Sciatic nerve (tissue), 2 donors: ENCODE results near the gene TAS2R10. TPM values are rescaled to one million over a fixed set of nuclear protein-coding genes. Genes with fewer than 3 reads are reported as not detected.

ENCODE experiments used
- ATAC-seq: fragments of 200-7000 bp; cut with Tn5 transposase; one replicate; pipeline ENCODE4 v1.9.1; 2020; ENCODE audit warnings: mild to moderate bottlenecking, moderate library complexity
- DNase-seq: peaks from one replicate; pipeline ENCODE4 v3.0.0-alpha.2; 2020; ENCODE audit warnings: low spot score
- intact Hi-C: fragments of 100-400 bp; cut with DNase I; formaldehyde crosslinking; loops from one replicate; pipeline ENCODE4 v1.14.2; 2022
- total RNA-seq: library from RNA; stranded (reverse); fragmentation: NEBNext Ultra II Directional; extraction: Animal tissue kit (Norgen Biotek cat#: 25700); gene quantifications from one replicate; pipeline ENCODE4 v1.2.1, GENCODE V29; 2021
- donor health status: DM: no; HTN: no; CAD: no.
- donor health status: DM: no; HTN: no; CAD: no.

Gene TAS2R10, protein sequence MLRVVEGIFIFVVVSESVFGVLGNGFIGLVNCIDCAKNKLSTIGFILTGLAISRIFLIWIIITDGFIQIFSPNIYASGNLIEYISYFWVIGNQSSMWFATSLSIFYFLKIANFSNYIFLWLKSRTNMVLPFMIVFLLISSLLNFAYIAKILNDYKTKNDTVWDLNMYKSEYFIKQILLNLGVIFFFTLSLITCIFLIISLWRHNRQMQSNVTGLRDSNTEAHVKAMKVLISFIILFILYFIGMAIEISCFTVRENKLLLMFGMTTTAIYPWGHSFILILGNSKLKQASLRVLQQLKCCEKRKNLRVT
- 1.7 TPM for total RNA-seq

DNA sequence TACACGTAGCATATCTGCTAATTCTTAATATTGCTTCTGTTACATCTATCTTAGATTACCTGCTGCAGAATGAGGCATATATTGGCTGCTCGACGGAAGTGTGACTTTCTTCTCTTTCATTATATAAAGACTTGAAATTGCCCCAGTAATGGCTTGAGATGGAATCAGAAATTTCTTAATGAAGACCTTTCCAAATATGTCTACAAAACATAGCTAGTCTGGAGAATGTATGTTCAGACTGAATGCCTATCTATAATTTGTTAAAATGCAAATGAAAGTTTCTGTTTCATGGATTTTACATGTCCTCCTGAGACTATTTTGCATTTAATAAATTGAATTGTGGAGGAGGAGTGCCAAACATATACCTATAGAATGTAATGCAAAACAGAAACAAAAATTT, at the start of gene TAS2R10:
TSS of gene TAS2R10 (minus strand) at position 101 of the 400 bp plus-strand sequence. CDS start at position 12, 89 bp downstream.
- DNase-seq (no peak), ATAC-seq (no peak)

DNA sequence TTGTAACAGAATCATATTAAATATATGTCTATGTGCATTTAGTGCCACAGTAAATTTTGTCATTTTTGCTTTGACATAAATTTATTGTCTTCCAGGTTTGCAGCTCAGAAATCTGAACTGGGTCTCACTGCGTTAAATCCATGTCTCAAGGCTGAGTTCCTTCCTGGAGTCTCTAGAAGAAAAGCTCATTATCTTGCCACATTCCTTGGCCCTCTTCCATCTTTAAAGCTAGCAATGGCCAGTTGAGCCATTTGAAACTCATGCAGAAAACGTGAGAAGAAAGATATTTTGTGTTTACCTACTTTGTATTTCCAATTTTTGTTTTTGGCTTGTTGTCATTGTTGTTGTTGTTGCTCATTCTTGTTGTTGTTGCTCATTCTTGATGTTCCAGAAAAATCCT, 47.2 kb upstream of the TAS2R10 start:
- intact Hi-C loops, result no loop called here
- DNase-seq (no peak), ATAC-seq (no peak)

More for the DNA sequence above, at the start of gene TAS2R10:
- intact Hi-C loops, result no loop called here

DNA sequence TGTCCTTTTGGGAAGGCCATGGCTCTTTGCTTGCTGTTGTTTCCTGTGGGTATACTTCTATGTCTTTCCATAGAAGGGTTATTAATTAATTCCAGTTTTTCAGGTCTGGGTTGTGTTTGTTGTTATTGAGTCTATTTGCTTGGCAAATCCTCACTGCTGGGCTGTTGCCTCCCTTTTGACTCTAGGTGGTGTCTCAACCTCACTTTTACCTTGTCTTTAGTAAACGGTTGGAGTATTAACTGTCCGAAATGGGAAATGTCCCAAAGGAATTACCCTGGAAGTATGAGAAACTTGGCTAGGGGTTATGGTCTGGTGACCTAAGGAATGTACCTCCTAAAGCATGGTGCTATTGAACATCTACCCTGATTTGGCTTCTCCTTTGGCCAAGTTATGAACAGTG, 41.2 kb upstream of the TAS2R10 start:
- no peak for DNase-seq
- intact Hi-C loops, result no loop called here
- no peak for ATAC-seq

DNA sequence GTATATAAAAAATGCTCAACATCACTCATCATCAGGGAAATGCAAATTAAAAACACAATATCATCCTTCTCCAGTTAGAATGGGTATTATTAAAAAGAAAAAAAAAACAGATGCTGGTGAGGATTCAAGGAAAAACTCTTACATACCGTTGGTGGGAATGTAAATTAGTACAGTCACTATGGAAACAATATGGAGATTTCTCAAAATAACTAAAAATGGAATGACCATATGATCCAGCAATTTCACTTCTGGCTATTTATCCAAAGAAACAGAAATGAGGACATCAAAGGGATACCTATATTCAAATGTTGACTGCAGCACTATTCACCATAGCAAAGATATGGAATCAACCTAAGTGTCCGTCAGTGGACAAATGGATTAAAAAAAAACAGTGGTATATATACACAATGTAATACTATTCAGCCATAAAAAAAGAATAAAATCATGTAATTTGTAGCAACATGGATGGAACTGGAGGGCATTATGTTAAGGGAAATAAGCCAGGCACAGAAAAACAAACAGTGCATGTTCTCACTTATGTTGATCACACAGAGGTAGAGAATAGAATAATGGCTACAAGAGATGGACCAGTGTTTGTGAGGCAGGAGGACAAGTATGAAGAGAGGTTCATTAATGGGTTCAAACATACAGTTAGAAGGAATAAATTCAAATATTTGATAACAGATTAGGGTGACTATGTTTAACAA, 37.5 kb upstream of the TAS2R10 start:
- ATAC-seq (no peak), DNase-seq (no peak)
- intact Hi-C loops, result no loop called here

DNA sequence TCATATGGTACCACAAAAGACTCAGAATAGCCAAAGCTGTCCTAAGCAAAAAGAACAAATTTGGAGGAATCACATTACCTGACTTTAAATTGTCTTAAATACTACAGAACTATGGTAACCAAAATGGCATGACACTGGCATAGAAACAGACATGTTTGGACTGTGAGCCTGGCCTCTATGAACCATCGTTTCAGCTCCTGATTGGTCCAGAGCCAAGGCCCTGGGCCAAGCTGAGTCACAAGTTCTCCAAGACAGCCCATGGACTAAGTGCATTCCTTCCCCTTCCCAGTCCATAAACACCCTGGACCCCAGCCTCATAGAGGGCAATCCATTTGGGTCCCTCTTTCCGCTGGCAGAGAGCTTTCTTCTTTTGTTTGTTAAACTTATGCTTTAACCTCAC, 35.2 kb upstream of the TAS2R10 start:
- ATAC-seq (no peak), DNase-seq (no peak)
- intact Hi-C loops, result no loop called here

DNA sequence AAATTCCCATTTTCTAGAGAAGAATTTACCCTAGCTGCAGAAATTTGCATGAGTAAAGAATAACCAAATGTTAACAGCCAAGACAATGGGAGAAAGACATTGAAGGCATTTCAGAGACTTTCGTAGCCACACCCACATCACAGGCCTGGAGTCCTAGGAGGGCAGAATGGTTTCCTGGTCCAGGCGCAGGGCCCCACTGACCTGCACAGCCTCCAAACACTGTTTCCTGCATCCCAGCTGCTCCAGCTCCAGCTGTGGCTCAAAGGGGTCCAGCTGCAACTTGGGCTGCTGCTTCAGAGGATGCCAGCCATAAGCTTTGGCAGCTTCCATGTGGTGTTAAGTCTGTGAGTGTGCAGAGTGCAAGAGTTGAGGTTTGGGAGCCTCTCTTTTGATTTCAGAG, 29.6 kb upstream of the TAS2R10 start:
- intact Hi-C loops, result no loop called here
- DNase-seq (no peak), ATAC-seq (no peak)

DNA sequence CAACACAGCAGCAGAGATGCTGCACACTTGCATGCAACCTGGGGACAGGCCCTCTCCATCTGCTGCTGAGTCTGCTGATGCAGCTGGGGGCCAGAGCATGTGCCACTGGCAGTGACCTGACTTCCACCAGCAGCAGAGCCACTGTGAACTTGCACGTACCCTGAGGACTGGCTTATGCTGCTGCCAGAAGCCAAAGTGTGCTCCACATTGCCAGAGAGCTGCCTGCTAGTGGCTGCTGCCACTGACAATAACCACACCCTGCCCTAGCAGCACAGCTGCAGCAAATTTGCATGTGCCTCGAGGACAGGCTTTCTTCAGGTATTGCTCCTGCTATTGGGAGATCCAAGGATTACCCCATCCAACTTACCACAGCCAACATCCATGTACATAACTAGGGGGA, 27.6 kb upstream of the TAS2R10 start:
- ATAC-seq (no peak), DNase-seq (no peak)
- intact Hi-C loops, result no loop called here

DNA sequence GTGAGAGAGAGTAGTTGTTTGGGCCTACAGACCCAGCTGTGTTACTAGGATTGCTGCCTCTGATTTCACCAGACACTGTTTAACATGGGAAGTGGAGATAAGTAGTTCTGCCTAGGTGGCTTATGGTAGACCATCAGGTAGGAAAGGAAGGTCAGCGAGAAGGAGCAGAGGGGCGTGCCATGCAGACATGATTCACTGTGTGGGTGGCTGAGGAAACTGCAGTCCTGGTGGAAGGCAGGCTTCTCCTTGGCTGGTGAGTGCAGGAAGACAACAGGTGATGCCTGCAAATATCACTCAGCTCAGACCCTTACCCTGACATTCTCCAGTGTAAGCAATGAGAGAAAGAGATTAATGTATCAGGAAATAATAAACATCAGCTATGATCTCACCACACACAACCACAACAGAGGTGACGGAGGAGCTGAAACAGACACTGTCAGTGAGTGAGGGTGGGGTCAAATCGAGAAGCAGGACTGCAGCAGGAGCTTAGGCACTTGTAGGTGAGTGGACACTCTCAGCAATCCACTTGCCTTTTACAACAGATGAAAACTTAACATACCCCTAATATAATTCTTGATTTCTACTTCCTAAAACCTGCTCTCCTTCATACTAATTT, 25.2 kb upstream of the TAS2R10 start:
- intact Hi-C loops, result no loop called here
- no peak for ATAC-seq
- no peak for DNase-seq

DNA sequence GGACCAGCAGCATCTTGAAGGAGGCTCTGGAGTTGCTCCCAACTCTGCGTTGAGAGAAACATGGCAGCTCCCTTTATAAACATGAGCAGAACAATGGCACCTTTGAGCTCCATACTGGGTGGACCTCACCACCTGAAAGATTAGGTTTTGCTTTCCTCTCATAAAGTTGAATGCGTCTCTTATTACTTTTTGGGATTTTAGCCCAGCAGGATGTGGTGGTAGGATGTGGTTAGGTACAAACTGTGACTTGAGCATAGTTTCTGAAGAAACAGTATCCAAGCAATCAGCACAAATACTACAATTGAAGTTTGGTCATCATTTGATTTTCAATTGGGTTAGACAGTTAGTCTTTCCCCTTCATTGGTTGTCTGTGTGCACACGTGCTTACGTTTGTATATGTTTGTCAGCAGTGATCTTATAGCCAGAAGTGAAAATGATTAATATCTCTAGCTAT, 23.3 kb upstream of the TAS2R10 start, which contains the start of gene PRR4:
TSS of gene PRR4 (minus strand) at position 51 of the 454 bp plus-strand sequence. CDS start at position 13, 38 bp downstream.
- no peak for DNase-seq
- ATAC-seq, result no peak
- intact Hi-C loops, result no loop called here

DNA sequence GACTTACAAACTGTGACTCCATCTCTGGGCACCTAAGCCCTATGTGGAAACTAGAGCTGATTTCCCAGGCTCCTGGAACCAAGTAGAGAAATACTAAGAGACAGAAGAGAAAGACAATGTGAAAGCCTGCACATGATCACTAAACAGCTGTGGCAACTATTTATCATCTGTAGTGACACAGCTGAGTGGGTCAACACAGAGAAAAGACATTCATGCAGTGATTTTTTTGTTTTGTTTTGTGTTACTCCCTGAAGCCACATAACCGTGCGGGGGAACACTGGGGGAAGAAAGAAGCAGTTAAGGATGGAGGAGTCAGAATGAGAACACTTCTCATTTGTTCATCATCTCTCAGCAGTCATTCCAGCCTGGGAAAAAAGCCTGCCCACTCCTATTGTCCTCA, 21.6 kb upstream of the TAS2R10 start:
- DNase-seq (no peak), ATAC-seq (no peak)
- intact Hi-C loops, result no loop called here

DNA sequence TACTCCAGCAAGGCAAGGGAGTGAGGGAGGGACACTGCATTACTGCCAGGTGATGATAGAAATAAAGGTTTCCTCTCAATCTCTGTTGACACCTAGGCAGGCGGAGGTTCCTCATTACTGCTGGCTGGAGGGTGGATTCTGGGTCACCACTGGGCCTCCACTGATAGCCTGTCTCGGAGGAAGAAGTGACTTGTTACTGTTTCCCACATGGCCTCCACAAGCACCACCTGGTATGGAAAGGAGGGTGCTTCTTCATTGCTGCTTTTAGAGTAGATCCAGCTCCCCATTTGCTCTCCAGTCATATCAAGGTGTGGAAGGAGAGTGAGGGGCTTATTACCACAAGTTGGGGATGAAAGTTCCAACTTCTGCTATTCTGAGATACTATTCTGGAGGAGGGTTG, 16.7 kb upstream of the TAS2R10 start:
- intact Hi-C loops, result no loop called here
- ATAC-seq (no peak), DNase-seq (no peak)

DNA sequence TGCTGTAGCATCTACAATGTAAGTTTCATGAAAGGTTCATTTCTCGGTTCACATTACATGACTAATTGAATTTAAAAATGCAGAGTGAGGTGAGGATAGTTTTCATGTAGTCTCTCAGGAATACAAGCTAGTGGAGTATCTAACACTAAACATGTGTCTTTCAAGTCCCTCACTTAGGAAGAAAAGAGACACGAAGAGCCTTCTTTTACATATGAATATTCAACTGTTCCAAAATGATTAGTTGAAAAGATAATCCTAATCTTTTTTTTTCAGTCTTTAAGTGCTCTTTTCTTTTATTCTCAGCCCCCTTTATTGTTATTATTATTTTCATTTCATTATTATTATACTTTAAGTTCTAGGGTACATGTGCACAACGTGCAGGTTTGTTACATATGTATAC, 12.3 kb upstream of the TAS2R10 start:
- intact Hi-C loops, result no loop called here
- no peak for ATAC-seq

DNA sequence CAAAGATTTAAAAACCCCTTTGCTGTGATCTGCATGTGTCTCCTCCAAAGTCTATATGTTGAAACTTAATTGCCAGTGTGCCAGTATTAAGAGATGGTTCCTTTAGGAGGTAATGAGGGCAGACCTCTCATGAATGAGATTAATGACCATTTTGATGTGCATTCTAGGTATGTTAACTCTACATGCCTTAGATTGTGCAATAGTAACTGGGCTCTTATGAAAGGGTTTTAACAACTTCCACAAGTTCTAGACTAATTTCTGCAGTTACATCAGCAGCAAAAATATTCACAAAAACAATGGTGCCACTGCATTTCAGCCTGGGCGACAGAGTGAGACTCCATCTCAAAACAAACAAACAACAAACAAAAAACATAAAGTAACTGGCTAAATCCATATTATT, 3.8 kb upstream of the TAS2R10 start:
- intact Hi-C loops, result no loop called here
- no peak for ATAC-seq
- DNase-seq, result no peak

More for the DNA sequence above, 12.3 kb upstream of the TAS2R10 start:
- no peak for DNase-seq

DNA sequence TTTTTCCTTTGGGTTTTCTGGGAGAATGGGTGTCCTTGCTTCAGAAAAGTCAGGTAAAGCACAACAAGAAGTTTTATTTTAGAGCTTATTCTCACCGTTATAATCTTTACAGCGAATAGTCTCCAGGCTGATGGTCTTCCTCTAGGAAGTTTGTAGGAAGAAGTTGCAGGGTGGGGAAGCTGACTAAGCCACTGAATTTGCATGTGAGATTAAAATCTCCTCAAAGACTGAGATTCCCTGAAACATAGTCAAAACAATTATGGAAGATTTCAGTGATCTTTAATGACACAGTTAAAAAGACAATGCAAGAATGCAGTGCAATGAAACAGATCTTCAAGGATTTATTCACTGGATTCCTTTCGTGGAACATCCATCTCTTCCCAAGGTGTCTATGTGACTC, 1.2 kb downstream of the TAS2R10 start:
- ATAC-seq, result no peak
- intact Hi-C loops, result no loop called here
- DNase-seq, result no peak

DNA sequence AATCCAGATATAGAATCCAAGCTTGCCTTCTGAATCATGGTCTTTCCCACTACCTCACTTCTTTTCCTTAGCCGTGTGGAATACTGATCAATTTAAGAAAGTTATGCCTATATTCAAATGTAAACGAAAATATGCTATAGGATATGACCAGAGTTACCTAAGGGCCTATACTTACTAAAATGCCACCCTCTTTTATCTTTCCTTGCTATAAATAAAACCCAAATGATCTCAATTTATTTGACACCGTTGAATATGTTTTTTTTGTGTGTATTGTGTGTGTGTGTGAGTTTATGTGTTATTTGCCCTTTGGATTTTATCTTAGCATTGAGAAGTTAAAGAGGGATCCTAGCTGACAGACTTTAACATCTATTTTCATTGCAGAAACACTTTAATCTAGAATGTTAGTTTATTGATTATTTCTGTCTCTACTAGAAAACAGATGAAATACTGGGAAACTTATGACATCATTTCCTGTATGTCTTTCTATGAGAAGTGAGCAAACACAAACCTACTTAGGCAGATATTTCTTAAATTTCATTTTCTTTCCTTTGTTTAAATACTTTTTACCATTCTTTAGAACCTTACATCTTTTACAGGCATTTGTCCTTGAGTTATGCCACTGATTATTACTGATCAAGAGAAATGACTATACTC, 14.1 kb downstream of the TAS2R10 start:
- no peak for ATAC-seq
- intact Hi-C loops, result no loop called here
- DNase-seq, result no peak

DNA sequence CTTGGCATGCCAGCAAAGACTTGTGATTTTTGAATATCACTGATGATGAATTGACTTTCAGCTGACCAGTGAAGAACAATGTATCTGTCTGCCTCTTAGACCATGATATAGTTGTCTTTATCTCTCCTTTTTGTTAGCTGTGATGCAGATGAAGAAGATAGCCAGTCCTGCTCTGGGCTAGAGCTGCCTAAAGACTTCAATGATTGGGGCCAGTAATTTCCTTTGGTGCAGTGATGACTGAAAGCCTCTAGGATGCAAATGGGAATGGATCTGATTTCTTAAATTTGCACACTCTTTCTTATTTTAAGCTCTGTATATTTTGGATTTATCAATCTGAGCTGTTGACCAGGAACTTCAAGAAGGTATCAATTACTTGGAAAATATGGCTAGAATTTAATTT, 16.1 kb downstream of the TAS2R10 start, which contains the start of gene TAS2R9:
TSS of gene TAS2R9 (minus strand) at position 101 of the 400 bp plus-strand sequence. CDS start at position 8, 93 bp downstream.
- DNase-seq, result no peak
- intact Hi-C loops, result no loop called here
- ATAC-seq, result no peak

DNA sequence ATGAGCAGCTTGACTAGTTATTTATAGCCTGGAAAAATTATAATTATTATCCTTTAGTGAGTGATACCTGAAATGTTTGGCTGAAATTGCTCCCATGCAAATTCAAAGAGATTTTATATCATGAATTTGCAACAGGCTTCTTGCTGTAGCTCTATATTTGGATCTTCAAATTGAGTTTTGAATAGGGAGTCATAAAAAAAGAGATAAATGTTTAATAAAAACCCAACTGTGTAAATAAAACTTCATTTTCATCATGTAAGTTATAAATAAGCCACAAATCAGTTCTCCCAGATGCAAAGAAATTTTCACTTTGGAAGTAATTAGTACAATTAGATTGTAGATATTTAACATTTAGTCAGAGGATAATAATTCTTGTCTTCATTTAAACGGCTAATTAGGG, 19.0 kb downstream of the TAS2R10 start, which contains the start of gene TAS2R8:
TSS of gene TAS2R8 (minus strand) at position 101 of the 400 bp plus-strand sequence. CDS start 306 bp downstream, outside the sequence.
- no peak for DNase-seq
- intact Hi-C loops, result no loop called here
- ATAC-seq, result no peak

DNA sequence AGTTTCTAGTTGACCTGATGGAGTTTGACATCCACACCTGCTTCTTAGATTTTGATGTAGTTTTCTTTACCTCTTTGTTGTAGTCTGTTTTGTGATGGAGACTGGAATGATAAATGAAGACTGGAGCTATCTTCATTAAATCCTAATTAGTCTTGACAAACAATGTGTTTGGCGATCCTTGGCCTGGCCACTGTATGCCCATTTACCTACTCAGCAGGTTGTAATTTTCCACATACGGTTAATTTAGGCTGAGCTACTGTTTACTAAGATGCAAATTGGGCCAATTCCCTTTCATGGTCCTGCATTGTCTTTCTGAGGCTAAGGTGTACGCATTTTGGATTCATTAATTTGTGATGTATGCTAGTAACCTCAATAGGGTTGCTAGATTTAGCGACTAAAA, 23.6 kb downstream of the TAS2R10 start, which contains the start of gene TAS2R7:
TSS of gene TAS2R7 (minus strand) at position 41 of the 400 bp plus-strand sequence. CDS start 57 bp downstream, outside the sequence.
- ATAC-seq, result no peak
- DNase-seq, result no peak
- intact Hi-C loops, result no loop called here

DNA sequence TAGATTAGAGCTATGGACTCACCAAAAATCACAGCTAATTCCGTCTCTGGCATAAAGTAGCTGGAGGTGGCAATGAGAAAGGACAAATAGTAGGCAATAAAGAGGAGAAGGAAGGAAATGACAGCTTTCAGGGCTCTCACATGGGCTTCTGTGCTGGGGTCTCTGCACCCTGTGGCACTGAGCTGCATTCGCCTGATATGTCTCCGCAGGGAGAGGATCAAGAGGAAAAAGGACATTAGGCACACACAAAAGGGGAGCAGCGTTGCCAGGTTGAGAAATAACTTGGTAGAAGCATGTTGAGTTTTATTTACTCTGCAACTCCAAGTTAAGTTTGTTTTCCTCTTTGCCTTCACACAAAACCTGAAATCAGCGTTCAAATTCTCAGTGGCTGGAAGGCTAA, 24.4 kb downstream of the TAS2R10 start:
- intact Hi-C loops, result no loop called here
- DNase-seq, result no peak
- ATAC-seq, result no peak
